Measurements from ENCODE around the gene PDGFC. TPM values are rescaled to one million over a fixed set of nuclear protein-coding genes. Genes with fewer than 3 reads are reported as not detected.

The PDGFC gene
- total and polyA plus RNA-seq, 7 donors: 3.0 to 44.4 (median 21.9) TPM

- Histone ChIP-seq H3K9me3 (no peaks in the 10 kb centered on the region), H3K4me1 (peaks cover 0 to 15% (median 7%) of the 10 kb centered on the region in 4 donors), H3K4me3 (no peak overlapping the region), H3K27ac (no peak overlapping the region), H3K27me3 (no peaks in the 10 kb centered on the region), H3K36me3 (no peaks in the 10 kb centered on the region)
- intact Hi-C loops (cut with DNase I): no loop called here
- DNase-seq: no peak
- TF ChIP-seq POLR2AphosphoS5 (IDR thresholded peaks at IDR 0.05) (no peak), EP300 (IDR thresholded peaks at IDR 0.05) (no peak), CTCF (IDR thresholded peaks at IDR 0.05) (no peak), POLR2A (IDR thresholded peaks at IDR 0.05) (no peak)
- 85 to 87% methylated on average over 2 of the region's 2 CpGs for WGBS, 2 donors
Measured at GRCh38 chr4:156803056-156803455, 168.5 kb downstream of the PDGFC start.

- no peak overlapping the region for H3K27ac ChIP-seq
- no peak for TF ChIP-seq CTCF (IDR thresholded peaks at IDR 0.05)
- no peak for TF ChIP-seq EP300 (IDR thresholded peaks at IDR 0.05)
- no peak for TF ChIP-seq POLR2AphosphoS5 (IDR thresholded peaks at IDR 0.05)
- no peak for TF ChIP-seq POLR2A (IDR thresholded peaks at IDR 0.05)
- 69 to 84% methylated on average over 1 of the region's 1 CpG for WGBS, 2 donors
- H3K27me3 ChIP-seq: no peaks in the 10 kb centered on the region
- H3K9me3 ChIP-seq: no peaks in the 10 kb centered on the region
- H3K4me3 ChIP-seq: no peak overlapping the region
- no peak for DNase-seq
- intact Hi-C loops (cut with DNase I): no loop called here
- no peaks in the 10 kb centered on the region for H3K36me3 ChIP-seq
- peaks cover 0 to 18% (median 7%) of the 10 kb centered on the region in 4 donors for H3K4me1 ChIP-seq
Measured at GRCh38 chr4:156800463-156800862, 171.1 kb downstream of the PDGFC start.

- no peak for DNase-seq
- Histone ChIP-seq H3K9me3 (no peaks in the 10 kb centered on the region), H3K36me3 (no peaks in the 10 kb centered on the region), H3K4me1 (peaks cover 0 to 29% (median 13%) of the 10 kb centered on the region in 4 donors), H3K27me3 (no peaks in the 10 kb centered on the region), H3K27ac (no peak overlapping the region), H3K4me3 (no peak overlapping the region)
- TF ChIP-seq EP300 (IDR thresholded peaks at IDR 0.05): no peak
- TF ChIP-seq CTCF (IDR thresholded peaks at IDR 0.05): no peak
- no peak for TF ChIP-seq POLR2A (IDR thresholded peaks at IDR 0.05)
- no peak for TF ChIP-seq POLR2AphosphoS5 (IDR thresholded peaks at IDR 0.05)
- 84 to 92% methylated on average over 1 of the region's 1 CpG for WGBS, 2 donors
- intact Hi-C loops (cut with DNase I): no loop called here
Measured at GRCh38 chr4:156799121-156799589, 172.4 kb downstream of the PDGFC start.

- DNase-seq: no peak
- intact Hi-C loops (cut with DNase I): no loop called here
- Histone ChIP-seq H3K4me1 (peaks cover 0 to 29% (median 13%) of the 10 kb centered on the region in 4 donors), H3K27me3 (no peaks in the 10 kb centered on the region), H3K27ac (no peak overlapping the region), H3K9me3 (no peaks in the 10 kb centered on the region), H3K4me3 (no peak overlapping the region), H3K36me3 (no peaks in the 10 kb centered on the region)
- 95 to 98% methylated on average over 1 of the region's 1 CpG for WGBS, 2 donors
- TF ChIP-seq POLR2A (IDR thresholded peaks at IDR 0.05) (no peak), POLR2AphosphoS5 (IDR thresholded peaks at IDR 0.05) (no peak), EP300 (IDR thresholded peaks at IDR 0.05) (no peak), CTCF (IDR thresholded peaks at IDR 0.05) (no peak)
Measured at GRCh38 chr4:156798438-156798837, 173.2 kb downstream of the PDGFC start.

GRCh38 chr4:156797206-156797605, 174.4 kb downstream of the PDGFC start:
- WGBS, 2 donors: 90 to 94% methylated on average over 5 of the region's 5 CpGs
- no peaks in the 10 kb centered on the region for H3K27me3 ChIP-seq
- TF ChIP-seq POLR2AphosphoS5 (IDR thresholded peaks at IDR 0.05) (no peak), CTCF (IDR thresholded peaks at IDR 0.05) (no peak), EP300 (IDR thresholded peaks at IDR 0.05) (no peak), POLR2A (IDR thresholded peaks at IDR 0.05) (no peak)
- DNase-seq: no peak
- no peaks in the 10 kb centered on the region for H3K9me3 ChIP-seq
- intact Hi-C loops (cut with DNase I): no loop called here
- no peaks in the 10 kb centered on the region for H3K36me3 ChIP-seq
- H3K4me3 ChIP-seq: no peak overlapping the region
- H3K4me1 ChIP-seq: peaks cover 0 to 29% (median 13%) of the 10 kb centered on the region in 4 donors
- H3K27ac ChIP-seq: no peak overlapping the region
